ENCODE measurements around the gene CLASRP.
A peak's percentile ranks its signal among the peaks of the same experiment; 100 is the strongest.
"Not testable (repeated sequence)": the region's sequence is repeated elsewhere in the genome, so short reads cannot be mapped to it uniquely, and the experiment has no call there.

CLASRP gene
- long read RNA-seq, donor 1, partial matches to known transcripts: 0 of 6 reads
- long read RNA-seq, donor 1, other reads (novel, unspliced or antisense): 0 of 6 reads
- long read RNA-seq, donor 2, partial matches to known transcripts: 0 of 2 reads
- long read RNA-seq, donor 2, other reads (novel, unspliced or antisense): 0 of 2 reads
- long read RNA-seq, donor 3, partial matches to known transcripts: 0 of 4 reads
- long read RNA-seq, donor 3, other reads (novel, unspliced or antisense): 0 of 4 reads
- long read RNA-seq, donor 4, partial matches to known transcripts: 0 of 6 reads
- long read RNA-seq, donor 4, other reads (novel, unspliced or antisense): 0 of 6 reads
- long read RNA-seq, donor 5, partial matches to known transcripts: 0 of 9 reads
- long read RNA-seq, donor 5, other reads (novel, unspliced or antisense): 0 of 9 reads
- long read RNA-seq, donor 6, partial matches to known transcripts: 0 of 9 reads
- long read RNA-seq, donor 6, other reads (novel, unspliced or antisense): 0 of 9 reads
- long read RNA-seq, donor 7, transcript CLASRP-215 (4 exons, 582 nt): major isoform, 10 of 27 reads
- long read RNA-seq, donor 7, partial matches to known transcripts: 16 of 27 reads
- long read RNA-seq, donor 7, other reads (novel, unspliced or antisense): 0 of 27 reads
- long read RNA-seq, donor 8, partial matches to known transcripts: 0 of 3 reads
- long read RNA-seq, donor 8, other reads (novel, unspliced or antisense): 0 of 3 reads

DNA sequence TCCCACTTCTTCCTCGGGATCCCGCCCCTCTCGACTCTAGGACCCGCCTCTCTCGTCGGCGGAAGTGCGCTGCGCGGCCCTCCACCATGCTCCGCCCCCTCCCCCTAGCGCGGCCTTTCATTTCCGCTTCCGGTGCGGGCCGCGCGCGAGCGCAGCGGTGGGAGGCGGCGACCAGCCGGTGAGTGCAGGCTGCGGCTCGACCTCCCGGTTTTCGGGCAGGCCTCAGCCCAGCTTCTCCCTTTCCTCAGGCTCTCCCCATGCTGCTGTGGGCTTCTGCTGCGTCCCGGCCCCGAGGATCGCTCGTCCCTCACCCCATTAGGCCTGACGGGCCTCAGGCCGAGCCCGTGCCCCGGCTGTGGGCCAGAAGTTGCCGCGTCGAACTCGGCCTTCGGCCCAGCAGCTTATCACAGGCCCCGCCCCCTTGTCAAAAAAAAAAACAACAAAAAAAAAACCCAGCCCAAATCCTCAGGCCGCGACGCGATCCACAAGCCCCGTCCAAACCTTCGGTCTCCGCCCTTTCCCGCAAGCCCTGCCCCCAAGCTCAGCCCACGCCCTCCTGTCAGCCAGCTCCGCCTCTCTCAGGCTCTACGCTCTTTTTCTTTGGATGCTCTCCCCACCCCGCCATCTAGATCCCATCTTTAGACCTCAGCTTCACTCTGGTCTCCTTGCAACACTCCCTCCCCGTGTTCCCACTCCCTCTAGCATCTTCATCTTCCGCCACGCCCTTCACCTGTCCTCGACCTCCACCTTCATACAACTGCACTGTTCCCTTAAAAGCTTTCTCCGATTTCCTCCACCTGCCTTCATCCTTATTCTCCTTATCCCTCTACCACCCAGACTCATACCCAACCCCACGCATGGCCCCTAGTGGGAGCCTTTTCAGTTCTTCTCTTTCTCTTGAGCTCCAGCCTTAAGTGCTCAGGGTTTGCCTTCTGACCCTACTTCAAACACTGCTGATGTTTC lies at the start of gene CLASRP:
TSS of gene CLASRP (plus strand) at position 115 of the 963 bp plus-strand sequence. CDS start 1,168 bp downstream, outside the sequence.
- DNase-seq: peak; percentile 89

DNA sequence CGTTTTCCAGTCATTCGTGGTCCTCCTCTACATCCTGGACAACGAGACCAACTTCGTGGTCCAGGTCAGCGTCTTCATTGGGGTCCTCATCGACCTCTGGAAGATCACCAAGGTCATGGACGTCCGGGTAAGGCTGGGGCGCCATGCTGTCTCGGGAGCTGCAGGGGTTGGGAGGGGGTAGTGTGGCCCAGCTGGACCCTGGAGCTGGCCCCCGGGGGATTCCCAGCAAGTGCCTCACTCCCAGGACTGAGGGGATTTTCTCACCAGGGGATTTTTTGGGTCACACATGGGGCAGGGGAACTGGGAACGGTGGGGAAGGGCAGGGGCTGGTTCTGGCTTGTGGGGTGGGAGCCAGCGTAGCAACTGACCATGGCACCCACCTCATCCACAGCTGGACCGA lies 48.4 kb upstream of the CLASRP start:
- no peak for DNase-seq

DNA sequence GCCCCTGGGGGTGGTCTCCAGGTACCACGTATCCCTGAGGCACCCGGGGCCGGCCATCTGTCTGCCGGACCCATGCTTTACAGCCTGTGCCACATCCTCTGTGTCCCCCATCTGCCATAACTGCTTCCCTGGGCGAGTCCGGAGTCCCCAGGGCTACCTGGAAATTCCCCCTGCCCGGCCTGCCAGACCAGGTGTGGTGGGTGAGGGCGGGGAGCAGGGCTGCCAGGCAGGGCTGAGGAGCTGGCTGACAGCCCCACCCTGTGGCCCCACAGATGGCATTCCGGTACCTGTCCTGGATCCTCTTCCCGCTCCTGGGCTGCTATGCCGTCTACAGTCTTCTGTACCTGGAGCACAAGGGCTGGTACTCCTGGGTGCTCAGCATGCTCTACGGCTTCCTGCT lies 47.9 kb upstream of the CLASRP start:
- no peak for DNase-seq

- DNase-seq: no peak
Observed at GRCh38 chr19:44992336-44993163, 46.3 kb upstream of the CLASRP start.

DNA sequence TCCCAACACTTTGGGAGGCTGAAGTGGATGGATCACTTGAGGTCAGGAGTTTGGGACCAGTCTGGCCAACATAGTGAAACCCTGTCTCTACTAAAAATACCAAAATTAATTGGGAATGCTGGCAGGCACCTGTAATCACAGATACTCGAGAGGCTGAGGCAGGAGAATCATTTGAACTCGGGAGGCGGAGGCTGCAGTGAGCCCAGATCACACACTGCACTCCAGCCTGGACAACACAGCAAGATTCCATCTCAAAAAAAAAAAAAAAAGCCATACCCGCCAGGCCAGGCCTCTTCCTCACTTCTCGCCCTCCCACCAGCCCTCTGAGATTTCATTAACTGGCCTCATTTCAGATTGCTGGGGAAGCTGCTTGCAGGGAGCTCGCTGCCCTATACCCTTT lies 45.3 kb upstream of the CLASRP start:
- no peak for DNase-seq

GRCh38 chr19:44993926-44994537 lies 44.8 kb upstream of the CLASRP start:
- no peak for DNase-seq

GRCh38 chr19:44998025-44998424 lies 40.8 kb upstream of the CLASRP start:
- no peak for DNase-seq

GRCh38 chr19:44999131-44999925 lies 39.5 kb upstream of the CLASRP start:
- DNase-seq: not testable (repeated sequence)

DNA sequence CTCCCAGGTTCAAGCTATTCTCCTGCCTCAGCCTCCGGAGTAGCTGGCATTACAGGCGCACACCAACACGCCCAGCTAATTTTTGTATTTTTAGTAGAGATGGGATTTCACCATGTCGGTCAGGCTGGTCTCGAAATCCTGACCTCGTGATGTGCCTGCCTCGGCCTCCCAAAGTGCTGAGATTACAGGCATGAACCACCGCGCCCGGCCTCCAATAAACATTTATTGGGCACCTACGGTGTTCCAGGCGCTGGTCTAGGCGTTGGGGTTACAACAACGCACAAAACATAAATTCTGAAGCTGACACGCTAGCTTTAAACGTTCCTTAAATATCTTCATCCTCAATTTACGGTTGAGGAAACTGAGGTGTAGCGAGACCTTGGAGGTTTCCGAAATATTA lies 38.2 kb upstream of the CLASRP start:
- DNase-seq: not testable (repeated sequence)

- DNase-seq: peak; percentile 79
Observed at GRCh38 chr19:45001087-45001739, 37.6 kb upstream of the CLASRP start, which contains the start of gene RELB. TSS of gene RELB (plus strand) at chr19:45001464. CDS start at chr19:45001580, 116 bp downstream.

DNA sequence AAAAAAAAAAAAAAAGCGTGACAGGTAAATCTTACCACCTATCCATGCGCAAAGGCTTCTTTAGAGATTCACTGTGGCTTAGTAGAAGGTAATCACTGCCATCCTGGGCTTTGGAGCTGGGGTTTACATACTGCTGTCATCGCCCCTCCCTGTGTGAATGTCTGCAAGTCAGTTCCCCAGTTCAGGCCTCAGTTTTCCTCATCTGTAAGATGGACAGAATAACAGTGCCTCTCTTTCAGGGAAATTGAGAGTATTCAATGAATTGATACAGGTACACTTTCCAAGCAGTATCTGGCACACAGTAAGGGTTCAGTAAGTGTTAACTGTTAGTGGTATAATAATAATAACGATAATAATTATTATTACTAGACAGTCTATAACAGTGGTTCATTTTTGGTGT lies 35.4 kb upstream of the CLASRP start:
- no peak for DNase-seq

DNA sequence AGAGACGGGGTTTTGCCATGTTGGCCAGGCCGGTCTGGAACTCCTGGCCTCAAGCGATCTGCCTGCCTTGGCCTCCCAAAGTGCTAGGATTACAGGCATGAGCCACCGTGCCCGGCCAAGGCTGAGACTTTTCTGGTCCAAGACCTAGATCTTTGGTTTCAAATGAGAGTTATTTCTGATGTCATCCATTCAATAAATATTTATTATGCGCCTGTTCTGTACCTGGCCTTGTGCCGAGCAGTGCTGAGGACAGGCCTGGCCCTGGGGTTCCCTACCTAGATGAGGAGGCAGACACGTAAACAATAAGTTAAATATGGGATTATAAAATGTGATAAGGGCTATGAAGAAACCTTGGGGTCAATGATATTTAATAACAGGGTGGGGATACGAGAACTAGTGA lies 33.1 kb upstream of the CLASRP start:
- DNase-seq: no peak

- no peak for DNase-seq
Observed at GRCh38 chr19:45008552-45008951, 30.3 kb upstream of the CLASRP start.

DNA sequence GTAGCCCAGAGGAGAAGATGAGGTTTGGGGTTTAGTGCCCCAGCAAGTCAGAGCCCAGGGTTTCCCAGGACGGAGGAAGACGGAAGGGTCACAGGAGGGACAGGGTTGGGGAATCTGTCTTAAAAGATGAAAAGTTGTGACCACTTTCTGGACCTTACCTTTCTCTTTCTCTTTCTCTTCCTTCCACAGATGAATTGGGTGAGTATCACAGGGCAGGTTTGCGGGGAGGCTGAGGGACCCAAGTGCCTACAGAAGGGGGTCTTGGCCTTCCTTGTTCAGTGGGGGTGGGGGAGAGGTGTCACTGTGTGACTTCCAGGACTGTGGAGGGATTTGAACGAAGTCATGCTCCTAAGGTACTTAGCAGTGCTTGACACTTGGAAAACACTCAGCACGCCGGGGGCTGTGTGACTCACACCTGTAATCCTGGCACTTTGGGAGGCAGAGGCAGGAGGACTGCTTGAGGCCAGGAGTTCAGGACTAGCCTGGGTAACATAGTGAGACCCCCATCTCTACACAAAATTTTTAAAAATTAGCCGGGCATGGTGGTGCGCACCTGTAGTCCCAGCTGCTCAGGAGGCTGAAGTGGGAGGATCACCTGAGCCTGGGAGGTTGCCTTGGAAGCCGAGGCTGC lies 29.1 kb upstream of the CLASRP start:
- DNase-seq: no peak

DNA sequence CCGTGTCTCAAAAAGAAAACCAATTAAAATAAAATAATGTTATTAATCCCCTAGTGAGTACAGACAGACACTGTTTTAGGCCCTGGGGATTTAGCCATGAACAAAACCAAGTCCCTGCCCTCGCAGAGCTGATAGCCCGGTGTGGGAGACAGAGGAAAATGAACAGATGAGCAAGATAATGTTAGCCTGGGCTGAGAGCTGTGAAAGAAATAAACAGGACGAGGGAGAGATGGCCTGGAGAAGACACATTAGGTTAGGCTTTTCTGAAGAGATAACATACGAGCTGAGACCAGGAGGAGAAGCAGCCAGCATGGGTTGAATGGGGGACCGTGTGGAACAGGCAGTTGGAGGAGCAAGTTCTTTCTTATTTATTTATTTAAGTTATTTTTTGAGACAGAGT lies 28.5 kb upstream of the CLASRP start:
- DNase-seq: no peak

GRCh38 chr19:45011959-45012358 lies 26.9 kb upstream of the CLASRP start:
- no peak for DNase-seq

DNA sequence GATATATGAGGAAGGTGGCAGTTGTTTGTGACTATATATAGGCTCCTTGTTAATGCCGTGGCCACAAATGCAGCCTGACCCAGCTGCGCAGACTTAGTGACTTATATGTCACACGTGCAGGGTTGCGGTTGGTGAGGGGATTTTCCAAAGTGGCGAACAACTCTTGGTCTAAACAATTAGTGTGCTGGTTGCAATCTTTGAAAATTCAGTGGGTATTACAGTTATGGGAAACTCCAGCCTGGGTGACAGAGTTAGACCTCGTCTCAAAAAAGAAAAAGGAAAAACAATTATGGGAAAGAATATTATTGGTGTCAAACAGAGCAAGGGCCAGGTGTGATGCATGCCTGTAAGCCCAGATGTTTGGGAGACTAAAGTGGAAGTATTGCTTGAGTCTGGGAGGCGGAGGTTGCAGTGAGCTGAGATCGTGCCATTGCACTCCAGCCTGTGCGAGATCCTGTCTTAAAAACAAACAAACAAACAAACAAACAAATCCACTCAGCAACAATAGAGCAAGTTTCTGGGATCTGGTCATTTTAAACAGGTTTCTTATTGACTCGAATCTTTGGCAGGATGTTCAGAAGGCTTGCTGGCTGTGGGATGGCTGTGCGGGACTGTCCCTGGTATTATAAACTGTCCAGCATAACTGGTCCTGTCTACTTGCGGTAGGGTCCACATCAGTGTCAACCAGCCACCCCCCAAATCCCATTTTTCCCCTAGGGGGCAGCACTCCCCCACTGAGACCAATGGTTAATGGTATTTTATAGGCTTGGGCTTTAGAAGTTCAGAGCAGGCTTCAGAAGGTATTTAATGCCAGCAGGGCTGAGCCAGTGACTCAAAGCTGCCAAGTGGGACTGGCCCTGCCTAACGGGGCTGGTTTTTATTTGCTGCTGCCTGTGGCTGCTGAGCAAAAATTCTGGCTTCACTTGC lies 22.2 kb upstream of the CLASRP start:
- no peak for DNase-seq

DNA sequence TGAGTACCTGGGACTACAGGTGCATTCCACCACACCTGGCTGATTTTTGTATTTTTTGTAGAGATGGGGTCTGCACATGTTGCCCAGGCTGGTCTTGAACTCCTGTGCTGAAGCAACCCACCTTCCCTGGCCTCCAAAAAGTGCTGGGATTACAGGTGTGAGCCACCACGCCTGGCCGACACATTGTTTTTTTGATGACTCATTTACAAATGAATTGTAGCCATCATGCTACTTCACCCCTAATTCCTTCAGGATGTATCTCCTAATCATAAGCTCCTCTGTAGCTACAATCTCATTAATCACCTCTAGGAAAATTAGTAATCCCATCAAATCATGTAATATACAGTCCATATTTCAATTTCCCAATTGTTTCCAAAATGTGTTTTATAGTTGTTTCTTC lies 19.7 kb upstream of the CLASRP start:
- no peak for DNase-seq
